OCI-LY1 (cell line): ENCODE measurements around the gene RABGEF1.

Source experiments
- EZH2 ChIP-seq: fragments of 200-600 bp; sonication (generic), shearing (Covaris generic); IDR thresholded peaks from 2 replicates; pipeline ENCODE4 v1.8.0; 2017; ENCODE audit warnings: borderline replicate concordance, mixed run types, mild to moderate bottlenecking, antibody characterized with exemption, low read length, moderate library complexity, mixed read lengths
- TF ChIP-seq, protein P1 (sequence below): fragments of 200-600 bp; sonication (generic), shearing (Covaris generic); IDR thresholded peaks from 2 replicates; pipeline ENCODE4 v1.5.1; 2017; ENCODE audit warnings: mild to moderate bottlenecking, antibody characterized with exemption, low read length, moderate library complexity, mixed read lengths

- TF ChIP-seq, protein P1, sequence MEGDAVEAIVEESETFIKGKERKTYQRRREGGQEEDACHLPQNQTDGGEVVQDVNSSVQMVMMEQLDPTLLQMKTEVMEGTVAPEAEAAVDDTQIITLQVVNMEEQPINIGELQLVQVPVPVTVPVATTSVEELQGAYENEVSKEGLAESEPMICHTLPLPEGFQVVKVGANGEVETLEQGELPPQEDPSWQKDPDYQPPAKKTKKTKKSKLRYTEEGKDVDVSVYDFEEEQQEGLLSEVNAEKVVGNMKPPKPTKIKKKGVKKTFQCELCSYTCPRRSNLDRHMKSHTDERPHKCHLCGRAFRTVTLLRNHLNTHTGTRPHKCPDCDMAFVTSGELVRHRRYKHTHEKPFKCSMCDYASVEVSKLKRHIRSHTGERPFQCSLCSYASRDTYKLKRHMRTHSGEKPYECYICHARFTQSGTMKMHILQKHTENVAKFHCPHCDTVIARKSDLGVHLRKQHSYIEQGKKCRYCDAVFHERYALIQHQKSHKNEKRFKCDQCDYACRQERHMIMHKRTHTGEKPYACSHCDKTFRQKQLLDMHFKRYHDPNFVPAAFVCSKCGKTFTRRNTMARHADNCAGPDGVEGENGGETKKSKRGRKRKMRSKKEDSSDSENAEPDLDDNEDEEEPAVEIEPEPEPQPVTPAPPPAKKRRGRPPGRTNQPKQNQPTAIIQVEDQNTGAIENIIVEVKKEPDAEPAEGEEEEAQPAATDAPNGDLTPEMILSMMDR: no peak
- TF ChIP-seq EZH2: no peak
These were observed 18.6 kb downstream of the RABGEF1 start for GRCh38 chr7:66758950-66759628.
